Lower lobe of right lung (tissue), 2 donors: ENCODE data around the gene MRTFA. TPM values are rescaled to one million over a fixed set of nuclear protein-coding genes. Genes with fewer than 3 reads are reported as not detected.

Experiments
- ATAC-seq, 2 donors: fragments of 200-7000 bp; cut with Tn5 transposase; one replicate each; pipeline ENCODE4 v1.9.1; 2020 to 2022; ENCODE audit warnings: mild to moderate bottlenecking in 2 of 2, moderate library complexity in 2 of 2
- DNase-seq: peaks from one replicate; pipeline ENCODE4 v3.0.0-alpha.2; 2020
- H3K27ac ChIP-seq: fragments of 200-600 bp; one replicate; pipeline ENCODE4 v1.8.0; 2022
- H3K27me3 ChIP-seq: fragments of 200-600 bp; one replicate; pipeline ENCODE4 v1.8.0; 2022; ENCODE audit warnings: low read depth
- H3K36me3 ChIP-seq: fragments of 200-600 bp; one replicate; pipeline ENCODE4 v1.8.0; 2022; ENCODE audit warnings: mild to moderate bottlenecking
- H3K4me1 ChIP-seq: fragments of 200-600 bp; one replicate; pipeline ENCODE4 v1.8.0; 2022
- H3K4me3 ChIP-seq: fragments of 200-600 bp; one replicate; pipeline ENCODE4 v1.8.0; 2022; ENCODE audit warnings: mild to moderate bottlenecking
- H3K9me3 ChIP-seq: fragments of 200-600 bp; one replicate; pipeline ENCODE4 v1.8.0; 2022
- intact Hi-C: fragments of 100-400 bp; cut with DNase I; formaldehyde crosslinking; loops from one replicate; pipeline ENCODE4 v1.11.0; 2022
- total RNA-seq: library from RNA; stranded (reverse); fragmentation: NEBNext Ultra II Directional; extraction: Animal tissue kit (Norgen Biotek cat#: 25700); gene quantifications from one replicate; pipeline ENCODE4 v1.2.1, GENCODE V29; 2021
- TF ChIP-seq, protein P1 (sequence below): fragments of 200-600 bp; IDR thresholded peaks from one replicate; pipeline ENCODE4 v1.8.0; 2022; ENCODE audit warnings: antibody characterized with exemption, mild to moderate bottlenecking
- donor health status: DM: no; HTN: yes; CAD: no; lungs with severe emphysema.

The MRTFA gene
- total RNA-seq, 1 donor from 2014 or later, result 54.2 TPM

DNA sequence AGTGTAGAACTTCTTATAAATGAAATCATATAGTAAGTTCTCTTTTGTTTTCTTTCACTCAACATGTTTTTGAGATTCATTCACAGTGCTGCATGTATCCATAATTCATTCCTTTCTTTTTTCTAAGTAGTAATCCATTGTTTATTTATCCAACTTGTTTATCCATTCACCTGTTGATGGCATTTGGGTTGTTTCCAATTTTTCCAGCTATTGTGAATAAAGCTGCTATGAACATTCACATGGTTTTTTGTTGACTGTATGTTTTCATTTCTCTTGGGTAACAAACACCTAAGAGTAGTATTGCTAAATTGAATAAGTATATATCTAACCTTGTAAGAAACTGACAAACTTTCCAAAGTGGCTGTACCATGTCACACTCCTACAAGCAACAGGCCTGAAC lies 23.5 kb downstream of the MRTFA start:
- ATAC-seq (no peak), DNase-seq (no peak)
- Histone ChIP-seq H3K4me3 (no peak overlapping the region), H3K27ac (no peak overlapping the region), H3K36me3 (no peaks in the 10 kb centered on the region), H3K4me1 (peaks cover 9% of the 10 kb centered on the region), H3K27me3 (no peaks in the 10 kb centered on the region), H3K9me3 (no peaks in the 10 kb centered on the region)
- intact Hi-C loops, result no loop called here
- TF ChIP-seq, protein P1, sequence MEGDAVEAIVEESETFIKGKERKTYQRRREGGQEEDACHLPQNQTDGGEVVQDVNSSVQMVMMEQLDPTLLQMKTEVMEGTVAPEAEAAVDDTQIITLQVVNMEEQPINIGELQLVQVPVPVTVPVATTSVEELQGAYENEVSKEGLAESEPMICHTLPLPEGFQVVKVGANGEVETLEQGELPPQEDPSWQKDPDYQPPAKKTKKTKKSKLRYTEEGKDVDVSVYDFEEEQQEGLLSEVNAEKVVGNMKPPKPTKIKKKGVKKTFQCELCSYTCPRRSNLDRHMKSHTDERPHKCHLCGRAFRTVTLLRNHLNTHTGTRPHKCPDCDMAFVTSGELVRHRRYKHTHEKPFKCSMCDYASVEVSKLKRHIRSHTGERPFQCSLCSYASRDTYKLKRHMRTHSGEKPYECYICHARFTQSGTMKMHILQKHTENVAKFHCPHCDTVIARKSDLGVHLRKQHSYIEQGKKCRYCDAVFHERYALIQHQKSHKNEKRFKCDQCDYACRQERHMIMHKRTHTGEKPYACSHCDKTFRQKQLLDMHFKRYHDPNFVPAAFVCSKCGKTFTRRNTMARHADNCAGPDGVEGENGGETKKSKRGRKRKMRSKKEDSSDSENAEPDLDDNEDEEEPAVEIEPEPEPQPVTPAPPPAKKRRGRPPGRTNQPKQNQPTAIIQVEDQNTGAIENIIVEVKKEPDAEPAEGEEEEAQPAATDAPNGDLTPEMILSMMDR, result no peak

DNA sequence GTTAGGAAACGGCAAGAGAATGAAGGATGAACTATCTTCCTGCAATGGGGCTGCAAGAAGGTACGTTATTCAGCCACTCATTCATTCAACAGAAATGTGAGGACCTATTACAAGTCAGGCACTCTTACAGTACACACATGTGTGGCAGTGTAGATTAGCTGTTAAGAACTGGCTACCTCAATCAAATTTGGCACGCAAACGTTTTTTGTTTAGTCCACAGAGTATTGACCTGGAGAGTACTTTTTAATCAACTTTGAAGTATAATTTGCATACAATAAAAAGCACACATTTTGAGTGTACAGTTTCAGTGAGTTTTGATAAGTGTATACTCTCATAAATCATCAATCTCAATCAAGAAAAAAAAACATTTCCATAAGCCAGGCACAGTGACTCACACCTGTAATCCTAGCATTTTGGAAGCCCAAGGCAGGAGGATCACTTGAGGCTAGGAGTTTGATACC lies 24.2 kb downstream of the MRTFA start:
- H3K36me3 ChIP-seq, result no peaks in the 10 kb centered on the region
- H3K4me3 ChIP-seq, result no peak overlapping the region
- TF ChIP-seq, protein P1, result no peak
- DNase-seq (no peak), ATAC-seq (peak in 1 of 2 donors; percentile 24)
- no peaks in the 10 kb centered on the region for H3K9me3 ChIP-seq
- intact Hi-C loops, result no loop called here
- peaks cover 9% of the 10 kb centered on the region for H3K4me1 ChIP-seq
- no peaks in the 10 kb centered on the region for H3K27me3 ChIP-seq
- H3K27ac ChIP-seq, result no peak overlapping the region

DNA sequence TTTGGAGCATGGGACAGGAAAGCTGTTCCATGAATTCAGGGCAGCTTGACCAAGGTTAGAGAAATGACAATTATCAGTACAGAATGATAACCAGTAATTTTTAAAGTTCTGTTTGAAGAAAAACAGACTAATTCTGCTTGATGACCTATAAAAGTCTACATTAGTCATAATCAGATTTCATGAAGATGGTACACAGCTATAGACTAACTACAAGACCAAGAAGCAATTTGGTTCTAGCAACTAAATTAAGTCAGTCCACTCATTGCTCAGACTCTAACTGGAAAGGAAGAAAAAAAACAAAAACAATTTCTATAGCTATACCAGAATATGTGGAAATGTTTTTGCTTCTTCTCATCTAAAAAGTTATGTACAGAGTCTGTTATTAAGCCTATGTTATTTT lies 24.9 kb downstream of the MRTFA start:
- Histone ChIP-seq H3K4me1 (peaks cover 11% of the 10 kb centered on the region), H3K9me3 (no peaks in the 10 kb centered on the region), H3K27ac (no peak overlapping the region), H3K4me3 (no peak overlapping the region), H3K27me3 (no peaks in the 10 kb centered on the region), H3K36me3 (no peaks in the 10 kb centered on the region)
- intact Hi-C loops, result no loop called here
- TF ChIP-seq, protein P1, result no peak
- ATAC-seq (no peak), DNase-seq (no peak)

DNA sequence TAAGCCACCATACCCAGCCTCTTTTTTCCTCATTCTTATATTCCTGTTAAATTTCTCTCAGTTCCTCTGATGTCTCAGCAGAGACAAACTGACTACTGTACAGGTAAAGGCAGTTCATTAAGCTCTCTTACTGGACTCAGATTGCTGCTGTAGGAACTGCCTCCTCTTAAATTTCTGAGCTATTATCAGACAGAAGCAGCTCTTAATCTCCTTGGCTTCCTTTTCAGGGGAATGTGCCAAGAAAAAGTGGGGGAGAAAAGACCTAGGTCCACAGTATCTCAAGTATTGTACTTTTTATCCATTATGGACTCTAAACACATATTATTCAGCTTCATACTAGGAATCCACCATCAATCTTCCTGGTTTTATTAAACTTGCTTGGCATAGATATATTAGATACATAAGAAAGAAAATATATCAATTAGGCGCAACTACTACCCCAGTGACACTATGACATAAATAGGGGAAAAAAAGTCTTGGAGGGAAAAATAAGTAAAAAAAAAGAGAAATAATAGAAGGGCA lies 26.1 kb downstream of the MRTFA start:
- H3K36me3 ChIP-seq, result no peaks in the 10 kb centered on the region
- TF ChIP-seq, protein P1, result no peak
- intact Hi-C loops, result no loop called here

DNA sequence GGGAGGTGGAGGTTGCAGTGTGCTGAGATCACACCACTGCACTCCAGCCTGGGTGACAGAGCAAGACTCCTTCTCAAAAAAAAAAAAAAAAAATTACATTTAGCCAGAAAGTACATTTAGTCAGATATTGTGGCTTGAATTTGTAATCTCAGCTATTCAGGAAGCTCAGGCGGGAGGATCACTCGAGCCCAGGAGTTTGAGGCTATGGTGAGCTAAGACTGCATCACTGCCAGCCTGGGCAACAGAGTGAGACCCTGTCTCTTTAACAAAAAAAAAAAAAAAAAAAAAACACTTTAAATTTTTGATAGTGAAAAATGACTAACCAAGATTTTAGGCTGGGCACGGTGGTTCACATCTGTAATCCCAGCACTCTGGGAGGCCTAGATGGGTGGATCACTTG lies 27.3 kb downstream of the MRTFA start:
- intact Hi-C loops, result no loop called here
- Histone ChIP-seq H3K27ac (no peak overlapping the region), H3K9me3 (no peaks in the 10 kb centered on the region), H3K27me3 (no peaks in the 10 kb centered on the region), H3K4me1 (peaks cover 27% of the 10 kb centered on the region), H3K36me3 (no peaks in the 10 kb centered on the region), H3K4me3 (no peak overlapping the region)
- no peak for ATAC-seq
- TF ChIP-seq, protein P1, result no peak
- DNase-seq, result no peak

More for the DNA sequence above, 26.1 kb downstream of the MRTFA start:
- H3K4me1 ChIP-seq, result peaks cover 23% of the 10 kb centered on the region
- DNase-seq (no peak), ATAC-seq (no peak)
- H3K4me3 ChIP-seq, result no peak overlapping the region
- no peaks in the 10 kb centered on the region for H3K27me3 ChIP-seq
- H3K27ac ChIP-seq, result no peak overlapping the region
- H3K9me3 ChIP-seq, result no peaks in the 10 kb centered on the region
